HG02588 (cell line): ENCODE data around the gene TIAM2.
"Not testable (repeated sequence)": the region's sequence is repeated elsewhere in the genome, so short reads cannot be mapped to it uniquely, and the experiment has no call there.

Source experiments
- ATAC-seq: cut with Tn5 transposase; IDR thresholded peaks from one replicate; pipeline ENCODE4 v1.9.1; 2021; ENCODE audit warnings: mild to moderate bottlenecking, moderate library complexity; ENCODE audit not compliant: unreplicated experiment

TIAM2 gene

GRCh38 chr6:155090166-155090565 lies 95.1 kb downstream of the TIAM2 start:
- no peak for ATAC-seq

GRCh38 chr6:155091756-155092155 lies 96.6 kb downstream of the TIAM2 start:
- no peak for ATAC-seq

GRCh38 chr6:155093430-155093829 lies 98.3 kb downstream of the TIAM2 start:
- no peak for ATAC-seq

DNA sequence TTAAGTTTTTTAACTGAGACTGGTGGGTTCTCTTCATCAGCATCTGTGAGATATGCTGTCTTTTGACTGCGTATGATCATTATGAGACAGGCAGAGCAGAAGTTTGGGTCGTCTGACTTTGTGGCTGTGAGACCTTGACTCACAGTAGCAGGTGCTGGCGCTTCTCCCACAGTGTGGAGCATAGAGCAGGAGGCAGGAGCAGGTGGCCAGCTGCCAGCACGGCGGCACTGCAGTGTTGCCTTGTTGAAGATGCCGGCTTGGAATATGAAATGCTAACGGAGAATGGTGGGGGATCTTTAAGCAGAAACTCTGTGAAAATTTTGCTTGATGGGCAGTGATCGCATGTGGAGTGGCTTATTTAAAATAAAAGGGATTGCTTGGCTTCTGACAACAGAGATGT lies 105.0 kb downstream of the TIAM2 start:
- no peak for ATAC-seq

DNA sequence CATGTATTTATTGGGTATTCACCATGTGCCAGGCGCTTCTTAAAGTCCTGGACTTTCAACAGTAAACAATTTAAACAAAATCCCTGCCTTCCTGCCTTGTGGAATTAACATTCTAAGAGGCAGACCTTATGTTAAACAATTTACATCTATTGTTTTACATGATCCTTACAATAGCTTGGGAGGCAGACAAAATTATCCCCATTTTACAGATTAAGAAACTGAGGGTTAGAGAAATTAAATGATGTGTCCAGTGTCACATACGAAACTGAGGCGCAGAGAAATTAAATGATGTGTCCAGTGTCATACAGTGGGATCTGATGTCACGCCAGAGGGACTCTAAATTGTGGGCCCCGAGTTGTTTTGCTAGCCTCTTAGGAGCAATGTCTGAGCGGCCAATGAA lies 105.5 kb downstream of the TIAM2 start:
- no peak for ATAC-seq

GRCh38 chr6:155103083-155103645 lies 108.0 kb downstream of the TIAM2 start:
- ATAC-seq: not testable (repeated sequence)

DNA sequence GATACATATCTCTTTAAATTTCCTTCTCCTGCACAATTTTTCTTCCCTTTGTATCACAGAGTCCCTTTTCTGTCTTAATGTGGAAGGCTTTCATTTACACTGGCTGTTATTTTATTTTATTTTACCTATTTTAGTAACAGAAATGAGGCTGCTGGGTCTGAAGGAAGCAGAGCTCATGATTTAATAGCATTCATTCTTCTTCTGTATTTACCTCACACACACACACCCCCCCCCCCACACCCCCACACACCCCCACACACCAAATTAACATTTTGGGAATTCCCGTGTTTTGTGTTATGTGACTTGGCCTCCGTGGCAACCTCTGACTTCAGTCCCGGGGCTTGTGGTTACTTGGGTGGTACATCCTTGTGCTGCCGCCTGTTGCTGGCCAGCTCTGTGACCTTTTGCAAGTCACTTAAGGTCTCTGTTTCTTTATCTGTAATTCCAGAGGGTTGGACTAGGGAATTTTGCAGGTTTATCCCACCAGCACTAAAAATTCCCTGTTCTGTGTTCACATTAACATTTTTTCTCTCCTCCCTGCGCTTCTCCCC lies 108.8 kb downstream of the TIAM2 start:
- no peak for ATAC-seq

GRCh38 chr6:155106456-155107115 lies 111.5 kb downstream of the TIAM2 start:
- ATAC-seq: no peak

- no peak for ATAC-seq
Measured at GRCh38 chr6:155107432-155108069, 112.4 kb downstream of the TIAM2 start.

DNA sequence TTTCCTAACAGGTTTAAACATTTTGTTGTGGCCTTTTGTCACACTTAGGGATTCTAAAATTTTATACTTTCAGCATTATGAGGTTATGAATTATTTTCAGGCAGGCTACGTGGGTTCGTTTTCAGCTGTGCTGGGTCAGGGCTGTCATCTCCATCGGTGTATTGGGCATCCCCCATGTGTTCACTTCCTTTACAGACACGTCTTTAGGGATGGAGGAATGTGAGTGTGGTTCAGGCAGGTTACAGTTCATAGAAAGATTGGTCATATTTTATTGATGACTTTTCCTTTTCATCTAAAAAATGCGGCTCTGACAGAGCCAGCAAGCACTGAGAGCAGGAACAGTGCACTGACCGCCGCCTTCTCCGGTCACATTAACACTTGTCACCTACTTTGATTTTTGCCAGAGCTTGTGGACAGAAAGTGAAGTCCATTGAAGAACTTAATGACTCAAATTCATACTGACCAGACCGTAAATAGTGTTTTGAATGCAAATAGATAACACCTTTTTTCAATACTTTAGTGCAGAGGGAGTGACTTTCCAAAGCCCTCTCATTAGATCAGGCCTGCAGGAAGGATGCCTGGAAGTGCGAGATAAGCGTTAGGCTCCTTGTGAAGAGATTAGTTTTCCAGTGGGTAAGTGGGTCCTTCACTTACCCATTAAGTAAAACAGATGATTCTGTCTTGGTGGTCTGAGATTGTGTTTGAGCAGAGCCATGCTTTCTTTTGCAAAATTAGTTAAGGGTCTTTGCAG lies 113.1 kb downstream of the TIAM2 start:
- no peak for ATAC-seq

GRCh38 chr6:155110721-155111120 lies 115.6 kb downstream of the TIAM2 start:
- ATAC-seq: no peak

- no peak for ATAC-seq
Measured at GRCh38 chr6:155112757-155113156, 117.6 kb downstream of the TIAM2 start.

DNA sequence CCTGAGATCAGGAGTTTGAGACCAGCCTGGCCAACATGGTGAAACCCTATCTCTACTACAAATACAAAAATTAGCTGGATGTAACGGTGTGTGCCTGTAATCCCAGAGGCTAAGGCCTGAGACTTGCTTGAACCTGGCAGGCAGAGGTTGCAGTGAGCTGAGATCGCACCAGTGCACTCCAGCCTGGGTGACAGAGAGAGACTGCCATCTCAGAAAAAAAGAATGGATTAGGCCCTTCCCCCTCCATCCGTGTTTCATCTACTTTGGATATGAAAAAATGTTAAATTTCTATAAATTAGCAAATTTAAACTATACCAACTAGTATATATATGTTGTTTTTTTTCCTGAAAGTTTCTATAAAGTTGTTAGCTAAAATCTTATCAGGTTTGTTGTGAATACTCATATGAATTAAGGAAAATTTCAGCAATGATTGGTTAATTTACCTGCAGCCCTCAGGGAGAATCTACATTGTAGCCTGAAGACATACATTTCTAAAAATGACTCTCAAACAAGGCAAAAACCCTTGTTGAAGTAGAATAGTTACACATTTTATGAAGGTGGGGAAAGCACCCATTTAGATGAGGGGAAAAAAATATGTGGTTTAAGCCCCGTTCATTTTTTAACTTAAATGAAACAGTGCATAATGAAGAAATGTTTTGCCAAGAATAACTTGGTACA lies 120.9 kb downstream of the TIAM2 start:
- ATAC-seq: no peak

- no peak for ATAC-seq
Measured at GRCh38 chr6:155116571-155116910, 121.4 kb downstream of the TIAM2 start.

DNA sequence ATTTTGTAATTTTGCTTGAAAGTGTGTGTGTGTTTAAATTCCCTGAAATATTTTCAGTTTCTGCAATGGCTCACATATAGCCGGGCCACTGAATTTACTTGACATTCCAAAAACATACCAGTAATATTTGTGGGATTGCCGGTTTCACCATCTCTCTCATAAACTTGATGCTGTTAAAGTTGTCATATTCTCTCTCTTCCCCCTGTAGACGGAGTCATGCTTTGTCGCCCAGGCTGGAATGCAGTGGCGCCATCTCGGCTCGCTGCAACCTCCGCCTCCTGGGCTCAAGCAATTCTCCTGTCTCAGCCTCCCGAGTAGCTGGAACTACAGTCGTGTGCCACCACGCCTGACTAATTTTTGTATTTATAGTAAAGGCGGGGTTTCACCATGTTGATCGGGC lies 122.1 kb downstream of the TIAM2 start:
- no peak for ATAC-seq

GRCh38 chr6:155117785-155118184 lies 122.7 kb downstream of the TIAM2 start:
- no peak for ATAC-seq

GRCh38 chr6:155119201-155119600 lies 124.1 kb downstream of the TIAM2 start:
- ATAC-seq: not testable (repeated sequence)

DNA sequence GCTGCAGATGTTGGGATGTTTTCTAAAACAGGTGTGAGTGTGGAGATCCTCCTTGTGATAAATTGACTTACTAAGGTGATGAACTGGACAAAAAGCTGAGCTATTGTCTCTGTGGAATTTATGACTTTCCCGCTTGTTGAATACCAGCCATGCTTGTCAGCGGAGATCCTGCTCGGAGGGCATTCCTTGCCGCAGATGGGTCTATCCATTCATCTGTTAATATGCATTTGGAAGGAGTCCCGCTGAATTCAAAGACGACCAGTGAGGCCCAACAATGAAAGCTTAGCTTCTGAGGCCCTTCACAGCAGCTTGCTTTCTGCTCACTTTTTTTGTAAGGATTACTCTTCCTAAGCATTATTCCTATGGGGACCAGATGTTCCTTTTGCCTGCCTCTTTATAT lies 124.9 kb downstream of the TIAM2 start:
- ATAC-seq: no peak

DNA sequence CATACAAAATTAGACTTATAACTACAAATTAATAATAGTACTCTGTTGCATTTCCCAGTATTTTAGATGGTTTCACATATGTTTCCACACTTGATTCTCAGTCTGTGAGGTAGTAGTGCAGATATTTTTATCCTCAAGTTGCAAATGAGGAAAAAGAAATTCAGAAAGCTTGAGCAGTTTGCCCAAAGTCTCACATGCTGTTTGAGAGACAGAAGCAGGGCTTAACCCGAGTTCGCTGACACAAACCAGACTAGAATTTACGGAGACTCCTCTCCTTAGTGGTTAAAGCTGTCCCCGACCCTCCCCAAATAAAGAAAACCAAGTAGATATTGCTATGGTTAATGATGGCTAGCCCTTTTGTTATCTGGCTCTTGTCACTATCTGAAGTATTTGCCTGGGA lies 126.2 kb downstream of the TIAM2 start:
- no peak for ATAC-seq

DNA sequence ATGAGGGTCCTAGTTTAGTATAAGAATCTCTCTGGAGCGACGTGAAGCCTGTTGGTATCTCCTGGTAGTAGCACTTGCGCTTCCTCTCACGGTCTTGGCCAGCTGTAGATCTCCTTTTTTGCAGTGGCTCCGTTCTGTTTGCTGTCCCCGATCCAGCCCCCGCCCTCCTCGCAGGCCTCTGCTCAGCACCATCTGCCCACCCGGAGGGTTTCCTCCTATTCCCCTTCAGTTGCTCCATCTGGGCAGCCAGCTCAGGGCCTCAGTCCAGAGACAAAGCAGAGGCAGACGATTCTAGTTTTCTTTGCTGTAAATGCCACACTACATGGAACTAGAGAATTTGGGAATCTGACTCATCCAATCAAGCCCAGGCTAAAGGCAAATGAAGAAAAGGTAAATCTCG lies 126.6 kb downstream of the TIAM2 start:
- no peak for ATAC-seq
